Measurements from ENCODE around the gene CCDC51.
"Not testable (repeated sequence)": the region's sequence is repeated elsewhere in the genome, so short reads cannot be mapped to it uniquely, and the experiment has no call there.

The CCDC51 gene

GRCh38 chr3:48406443-48407431, 33.2 kb downstream of the CCDC51 start:
- DNase-seq (ENCODE audit: low read depth in 2 of 2), result no peak

- DNase-seq (ENCODE audit: low read depth in 2 of 2), result no peak
Observed at GRCh38 chr3:48405971-48406370, 33.9 kb downstream of the CCDC51 start.

GRCh38 chr3:48405343-48405881, 34.5 kb downstream of the CCDC51 start:
- no peak for DNase-seq (ENCODE audit: low read depth in 2 of 2)

GRCh38 chr3:48404440-48405342, 35.2 kb downstream of the CCDC51 start:
- no peak for DNase-seq (ENCODE audit: low read depth in 2 of 2)

- no peak for DNase-seq (ENCODE audit: low read depth in 2 of 2)
Observed at GRCh38 chr3:48403533-48404439, 36.1 kb downstream of the CCDC51 start.

GRCh38 chr3:48402907-48403306, 37.0 kb downstream of the CCDC51 start:
- DNase-seq (ENCODE audit: low read depth in 2 of 2), result no peak

GRCh38 chr3:48402281-48402732, 37.6 kb downstream of the CCDC51 start:
- DNase-seq (ENCODE audit: low read depth in 2 of 2), result no peak

- DNase-seq (ENCODE audit: low read depth in 2 of 2), result not testable (repeated sequence)
Observed at GRCh38 chr3:48401434-48401901, 38.5 kb downstream of the CCDC51 start.

- peak; percentile 15 to 19 for DNase-seq (ENCODE audit: low read depth in 2 of 2)
Observed at GRCh38 chr3:48400824-48401433, 39.0 kb downstream of the CCDC51 start.

GRCh38 chr3:48399387-48400172, 40.3 kb downstream of the CCDC51 start:
- no peak for DNase-seq (ENCODE audit: low read depth in 2 of 2)

- no peak for DNase-seq (ENCODE audit: low read depth in 2 of 2)
Observed at GRCh38 chr3:48398701-48399386, 41.1 kb downstream of the CCDC51 start.

- no peak for DNase-seq (ENCODE audit: low read depth in 2 of 2)
Observed at GRCh38 chr3:48397767-48398681, 41.9 kb downstream of the CCDC51 start.

GRCh38 chr3:48395714-48396113, 44.2 kb downstream of the CCDC51 start:
- no peak for DNase-seq (ENCODE audit: low read depth in 2 of 2)

GRCh38 chr3:48394391-48394790, 45.5 kb downstream of the CCDC51 start:
- no peak for DNase-seq (ENCODE audit: low read depth in 2 of 2)

- DNase-seq (ENCODE audit: low read depth in 2 of 2), result no peak
Observed at GRCh38 chr3:48388966-48389365, 51.0 kb downstream of the CCDC51 start.

GRCh38 chr3:48387634-48388033, 52.3 kb downstream of the CCDC51 start:
- DNase-seq (ENCODE audit: low read depth in 2 of 2), result no peak
